Stimulated activated CD8-positive, alpha-beta memory T cell treated with anti-CD3 and anti-CD28 coated beads, Interleukin-12 subunit alpha, Interleukin-12 subunit beta, amount 100 ng/mL, for 4 hours (primary cell): ENCODE results near the gene QSOX2.

ENCODE experiments used
- DNase-seq: peaks from one replicate; pipeline ENCODE4 v3.0.0-alpha.2; 2020; ENCODE audit warnings: low read depth

The QSOX2 gene

GRCh38 chr9:136190237-136190601, 55.4 kb downstream of the QSOX2 start:
- DNase-seq, result no peak

- DNase-seq, result no peak
These were observed 56.0 kb downstream of the QSOX2 start for GRCh38 chr9:136189394-136190236.

GRCh38 chr9:136187683-136188586, 57.7 kb downstream of the QSOX2 start:
- no peak for DNase-seq

GRCh38 chr9:136187197-136187596, 58.4 kb downstream of the QSOX2 start:
- DNase-seq, result no peak

GRCh38 chr9:136186386-136186785, 59.2 kb downstream of the QSOX2 start:
- no peak for DNase-seq

- DNase-seq, result no peak
These were observed 59.8 kb downstream of the QSOX2 start for GRCh38 chr9:136185596-136186366.

GRCh38 chr9:136185066-136185465, 60.5 kb downstream of the QSOX2 start:
- DNase-seq, result no peak

- DNase-seq, result no peak
These were observed 62.7 kb downstream of the QSOX2 start for GRCh38 chr9:136182850-136183422.

GRCh38 chr9:136182420-136182787, 63.2 kb downstream of the QSOX2 start:
- no peak for DNase-seq

- no peak for DNase-seq
These were observed 63.7 kb downstream of the QSOX2 start for GRCh38 chr9:136181784-136182419.

- no peak for DNase-seq
These were observed 65.0 kb downstream of the QSOX2 start for GRCh38 chr9:136180586-136180985.

GRCh38 chr9:136179761-136180160, 65.9 kb downstream of the QSOX2 start:
- DNase-seq, result no peak

- no peak for DNase-seq
These were observed 66.5 kb downstream of the QSOX2 start for GRCh38 chr9:136179101-136179616.

GRCh38 chr9:136178773-136179075, 66.9 kb downstream of the QSOX2 start:
- DNase-seq, result no peak

GRCh38 chr9:136178061-136178772, 67.4 kb downstream of the QSOX2 start:
- no peak for DNase-seq

GRCh38 chr9:136177224-136177623, 68.4 kb downstream of the QSOX2 start:
- DNase-seq, result no peak

- no peak for DNase-seq
These were observed 69.9 kb downstream of the QSOX2 start for GRCh38 chr9:136175616-136176197.

GRCh38 chr9:136174779-136175615, 70.6 kb downstream of the QSOX2 start:
- no peak for DNase-seq

GRCh38 chr9:136173648-136174290, 71.8 kb downstream of the QSOX2 start:
- DNase-seq, result no peak
